H1 (cell line): ENCODE data around the gene RPS6KC1. TPM values are rescaled to one million over a fixed set of nuclear protein-coding genes. Genes with fewer than 3 reads are reported as not detected.

Experiments
- CEBPB ChIP-seq: IDR thresholded peaks from 2 replicates; pipeline ENCODE4 v1.6.1; 2012; ENCODE audit warnings: low read depth, low read length
- CHD7 ChIP-seq: fragments of 300-600 bp; sonication (generic); IDR thresholded peaks from 2 replicates; pipeline ENCODE4 v1.7.1; 2012; ENCODE audit warnings: low read length, moderate library complexity, mild to moderate bottlenecking, inconsistent platforms; ENCODE audit not compliant: insufficient replicate concordance
- PHF8 ChIP-seq: fragments of 200-600 bp; sonication (generic); conservative IDR thresholded peaks from 2 replicates; pipeline ENCODE4 v1.7.1; 2012; ENCODE audit warnings: low read depth, mild to moderate bottlenecking, inconsistent platforms, low read length, moderate library complexity
- USF2 ChIP-seq: IDR thresholded peaks from 2 replicates; pipeline ENCODE4 v1.6.1; 2011; ENCODE audit warnings: low read length, improper control_type of control experiment
- polyA plus RNA-seq, 7 experiments: library from polyadenylated mRNA; depleted of rRNA in 3 of 7; stranded (reverse) in 5 of 7; unstranded in 2 of 7; fragments of >200 nt in 5 of 7; fragments of 200-250 nt in 2 of 7; gene quantifications; 1 replicate in 5 of 7; 2 replicates in 1 of 7; 4 replicates in 1 of 7; pipeline versions ENCODE4 v1.2.1 to v1.2.3, GENCODE V29; 2011 to 2013; ENCODE audit warnings: missing spikeins in 2 of 7, mixed read lengths in 2 of 7
- total RNA-seq: library from RNA; stranded (reverse); fragmentation: NEBNext Ultra II Directional; extraction: Animal tissue kit (Norgen Biotek cat#: 25700); gene quantifications from 2 replicates; pipeline ENCODE4 v1.2.1, GENCODE V29; 2021

Gene RPS6KC1
- total and polyA plus RNA-seq, 2 of the 8 experiments (the other 6 are each of a cell fraction or from before 2014, with no cell fraction given), result 4.9 to 17.6 TPM

- no peak for TF ChIP-seq USF2
- TF ChIP-seq PHF8, result no peak
- TF ChIP-seq CEBPB, result no peak
- TF ChIP-seq CHD7, result no peak
These were observed 176.4 kb downstream of the RPS6KC1 start (continued) for GRCh38 chr1:213227458-213227857.
